Neural crest cell (in vitro differentiated cells): Measurements from ENCODE around the gene CAMSAP3. TPM values are rescaled to one million over a fixed set of nuclear protein-coding genes. Genes with fewer than 3 reads are reported as not detected.
"Not testable (repeated sequence)": the region's sequence is repeated elsewhere in the genome, so short reads cannot be mapped to it uniquely, and the experiment has no call there.

Experiments used
- DNase-seq: peaks from one replicate; pipeline ENCODE4 v3.0.0; 2021; ENCODE audit warnings: low read depth, mixed read lengths, low spot score
- H3K27ac Mint-ChIP-seq: one replicate; pipeline ENCODE4 v1.8.0; 2021; ENCODE audit warnings: mild to moderate bottlenecking, mixed read lengths; ENCODE audit not compliant: unreplicated experiment
- H3K27me3 Mint-ChIP-seq: 2 replicates; pipeline ENCODE4 v1.8.0; 2021; ENCODE audit warnings: low read depth, mild to moderate bottlenecking, mixed read lengths
- H3K36me3 Mint-ChIP-seq: 2 replicates; pipeline ENCODE4 v1.8.0; 2021; ENCODE audit warnings: low read depth, mild to moderate bottlenecking, mixed read lengths
- H3K4me1 Mint-ChIP-seq: 2 replicates; pipeline ENCODE4 v1.8.0; 2021; ENCODE audit warnings: mixed read lengths
- H3K4me3 Mint-ChIP-seq: one replicate; pipeline ENCODE4 v1.8.0; 2021; ENCODE audit warnings: mild to moderate bottlenecking, mixed read lengths
- H3K9me3 Mint-ChIP-seq: 2 replicates; pipeline ENCODE4 v1.8.0; 2021; ENCODE audit warnings: mixed read lengths
- CTCF ChIP-seq: fragments of 200-600 bp; sonication (generic); conservative IDR thresholded peaks from 2 replicates; pipeline ENCODE4 v1.5.0; 2021; ENCODE audit warnings: antibody characterized with exemption, mild to moderate bottlenecking
- total RNA-seq: library from RNA; stranded (reverse); gene quantifications from 2 replicates; pipeline ENCODE4 v1.2.1, GENCODE V29; 2021

The CAMSAP3 gene
- total RNA-seq, 1 donor from 2014 or later, result 13.7 TPM

- H3K9me3 Mint-ChIP-seq, result no peaks in the 10 kb centered on the region
- no peak for DNase-seq
- H3K4me3 Mint-ChIP-seq, result no peak overlapping the region
- no peaks in the 10 kb centered on the region for H3K27me3 Mint-ChIP-seq
- no peak for TF ChIP-seq CTCF
- peaks cover 12% of the 10 kb centered on the region for H3K36me3 Mint-ChIP-seq
- peak overlapping the region; percentile 86 for H3K27ac Mint-ChIP-seq
- no peaks in the 10 kb centered on the region for H3K4me1 Mint-ChIP-seq
Measured at GRCh38 chr19:7562646-7563393, 32.8 kb upstream of the CAMSAP3 start.

- Mint-ChIP-seq H3K4me1 (no peaks in the 10 kb centered on the region), H3K4me3 (no peak overlapping the region), H3K27ac (no peak overlapping the region), H3K9me3 (no peaks in the 10 kb centered on the region), H3K36me3 (peaks cover 4% of the 10 kb centered on the region), H3K27me3 (peaks cover 2% of the 10 kb centered on the region)
- no peak for TF ChIP-seq CTCF
- no peak for DNase-seq
Measured at GRCh38 chr19:7564866-7565265, 30.8 kb upstream of the CAMSAP3 start.

GRCh38 chr19:7565332-7565731 lies 30.3 kb upstream of the CAMSAP3 start:
- Mint-ChIP-seq H3K9me3 (no peaks in the 10 kb centered on the region), H3K36me3 (peaks cover 1% of the 10 kb centered on the region), H3K27ac (no peak overlapping the region), H3K4me1 (no peaks in the 10 kb centered on the region), H3K27me3 (peaks cover 2% of the 10 kb centered on the region), H3K4me3 (no peak overlapping the region)
- DNase-seq, result no peak
- no peak for TF ChIP-seq CTCF

- Mint-ChIP-seq H3K36me3 (no peaks in the 10 kb centered on the region), H3K27me3 (peaks cover 17% of the 10 kb centered on the region), H3K4me1 (no peaks in the 10 kb centered on the region), H3K4me3 (no peak overlapping the region), H3K9me3 (no peaks in the 10 kb centered on the region), H3K27ac (no peak overlapping the region)
- TF ChIP-seq CTCF, result no peak
- DNase-seq, result no peak
Measured at GRCh38 chr19:7570761-7571160, 24.9 kb upstream of the CAMSAP3 start.

- no peaks in the 10 kb centered on the region for H3K36me3 Mint-ChIP-seq
Measured at GRCh38 chr19:7575434-7576040, 20.1 kb upstream of the CAMSAP3 start.

GRCh38 chr19:7577422-7577821 lies 18.2 kb upstream of the CAMSAP3 start:
- peaks cover 66% of the 10 kb centered on the region for H3K27me3 Mint-ChIP-seq
- not testable (repeated sequence) for DNase-seq, H3K4me3 Mint-ChIP-seq, H3K4me1 Mint-ChIP-seq, H3K9me3 Mint-ChIP-seq, H3K27ac Mint-ChIP-seq, H3K36me3 Mint-ChIP-seq

More at GRCh38 chr19:7575434-7576040, 20.1 kb upstream of the CAMSAP3 start:
- no peaks in the 10 kb centered on the region for H3K9me3 Mint-ChIP-seq
- DNase-seq, result no peak
- no peak overlapping the region for H3K4me3 Mint-ChIP-seq
- H3K27me3 Mint-ChIP-seq, result peaks cover 53% of the 10 kb centered on the region
- H3K27ac Mint-ChIP-seq, result no peak overlapping the region
- H3K4me1 Mint-ChIP-seq, result no peaks in the 10 kb centered on the region
- TF ChIP-seq CTCF, result no peak
